ENCODE results near the gene DNAH11. TPM values are rescaled to one million over a fixed set of nuclear protein-coding genes. Genes with fewer than 3 reads are reported as not detected.

Gene DNAH11
- total and polyA plus RNA-seq, 4 donors = 0.05 to 0.50 (median 0.11) TPM

GRCh38 chr7:21867226-21867625 is 324.4 kb downstream of the DNAH11 start:
- Histone ChIP-seq H3K9me3 (ENCODE audit: control insufficient read depth in 4 of 4, low read length in 3 of 4) (no peaks in the 10 kb centered on the region), H3K27ac (ENCODE audit: low read depth in 1 of 2, low read length in 2 of 2) (no peak overlapping the region), H3K9ac (ENCODE audit: low read depth in 1 of 2, low read length in 2 of 2) (no peak overlapping the region), H3K4me3 (ENCODE audit: low read depth in 1 of 3, low read length in 3 of 3) (no peak overlapping the region), H3K4me1 (ENCODE audit: control insufficient read depth in 4 of 4, insufficient read depth in 4 of 4, low read length in 3 of 4) (no peaks in the 10 kb centered on the region), H3K36me3 (ENCODE audit: control insufficient read depth in 4 of 4, insufficient read depth in 3 of 4, low read depth in 1 of 4, low read length in 3 of 4) (no peaks in the 10 kb centered on the region), H3K27me3 (ENCODE audit: control insufficient read depth in 4 of 4, insufficient read depth in 4 of 4, low read length in 3 of 4) (no peaks in the 10 kb centered on the region)
- DNase-seq (ENCODE audit: low spot score) = no peak
- TF ChIP-seq ZBTB33 (IDR thresholded peaks at IDR 0.05) (no peak), GABPA (IDR thresholded peaks at IDR 0.05 in 1 of 2, conservative IDR thresholded peaks at IDR 0.05 in 1 of 2) (no peak), NR2F2 (IDR thresholded peaks at IDR 0.05) (no peak), HNF4A (conservative IDR thresholded peaks at IDR 0.05) (no peak), MAX (IDR thresholded peaks at IDR 0.05) (no peak), TAF1 (conservative IDR thresholded peaks at IDR 0.05) (no peak), FOXA2 (IDR thresholded peaks at IDR 0.05) (no peak), REST (IDR thresholded peaks at IDR 0.05) (no peak), FOXA1 (IDR thresholded peaks at IDR 0.05) (no peak), EGR1 (IDR thresholded peaks at IDR 0.05; ENCODE audit: low read depth in 2 of 2) (no peak), JUND (IDR thresholded peaks at IDR 0.05) (no peak), YY1 (IDR thresholded peaks at IDR 0.05) (no peak), HNF4G (IDR thresholded peaks at IDR 0.05) (no peak), CTCF (IDR thresholded peaks at IDR 0.05; ENCODE audit: low read depth, low read length, missing input control) (no peak), RAD21 (IDR thresholded peaks at IDR 0.05) (no peak), ATF3 (IDR thresholded peaks at IDR 0.05) (no peak), SP1 (IDR thresholded peaks at IDR 0.05) (no peak), RXRA (IDR thresholded peaks at IDR 0.05) (no peak)

Measured in liver (tissue), 9 donors.